K562 (cell line): ENCODE results near the gene AMMECR1. TPM values are rescaled to one million over a fixed set of nuclear protein-coding genes. Genes with fewer than 3 reads are reported as not detected.

Experiments
- ATAC-seq: fragments of 200-7000 bp; cut with Tn5 transposase; 3 replicates; pipeline ENCODE4 v1.9.1; 2020; ENCODE audit warnings: moderate library complexity
- BruUV-seq: library from RNA; stranded (reverse); fragments of 400-500 nt; replicated peaks from 2 replicates; lab custom pipeline; 2021; lab: Mats Ljungman, UMichigan
- CTCF ChIA-PET: fragments of 300-600 bp; formaldehyde crosslinking; extraction: SDS; loops from one replicate; lab custom pipeline; 2021; ENCODE audit warnings: low intra/inter-chr PET ratio; lab: Yijun Ruan, JAX
- POLR2A ChIA-PET: fragments of 300-600, 350-650 bp; sonication (Branson Sonifier 250); formaldehyde crosslinking; extraction: SDS; loops from one replicate; lab custom pipeline; 2021; ENCODE audit warnings: antibody characterized with exemption, inconsistent platforms; lab: Yijun Ruan, JAX
- DNase-seq, 4 experiments: peaks; one replicate each; pipeline versions ENCODE4 v3.0.0 to v3.0.0-alpha.2; 2011 to 2018; ENCODE audit warnings: low spot score in 3 of 4, mixed read lengths in 3 of 4; ENCODE audit errors: extremely low read depth in 1 of 4
- FAIRE-seq: peaks from 2 replicates; lab custom pipeline; 2011; peaks lifted over from hg19 to GRCh38; lab: Jason Lieb, UNC
- H2AFZ ChIP-seq: 2 replicates; pipeline ENCODE4 v1.6.0; 2011; ENCODE audit warnings: low read depth, low read length, control low read depth, inconsistent platforms
- H3K27ac ChIP-seq: fragments of 200-600 bp; 3 replicates; pipeline ENCODE4 v1.8.0; 2011; ENCODE audit warnings: low read depth, mild to moderate bottlenecking, control low read depth, inconsistent platforms, low read length, moderate library complexity, mixed read lengths; ENCODE audit errors: extremely low read depth
- H3K27me3 ChIP-seq, 2 experiments: fragments of 300-600 bp in 1 of 2; 2 replicates in 1 of 2; 3 replicates in 1 of 2; pipeline versions ENCODE4 v1.6.0 to v1.8.0; 2011; ENCODE audit warnings: inconsistent platforms in 2 of 2, low read length in 2 of 2, mild to moderate bottlenecking in 1 of 2, mixed read lengths in 1 of 2, moderate library complexity in 1 of 2; ENCODE audit not compliant: control insufficient read depth in 2 of 2, insufficient read depth in 2 of 2
- H3K36me3 ChIP-seq: fragments of 300-600 bp; 3 replicates; pipeline ENCODE4 v1.8.0; 2011; ENCODE audit warnings: mild to moderate bottlenecking, low read length, inconsistent platforms; ENCODE audit not compliant: control insufficient read depth, insufficient read depth
- H3K4me1 ChIP-seq, 2 experiments: fragments of 200-600 bp in 1 of 2; replicated peaks in 1 of 2; 2 replicates in 1 of 2; 3 replicates in 1 of 2; pipeline versions ENCODE4 v1.5.1 to v1.8.0; 2011; ENCODE audit warnings: inconsistent platforms in 2 of 2, low read length in 2 of 2, mild to moderate bottlenecking in 1 of 2, mixed read lengths in 1 of 2, moderate library complexity in 1 of 2; ENCODE audit not compliant: control insufficient read depth in 2 of 2, insufficient read depth in 2 of 2
- H3K4me2 ChIP-seq: 2 replicates; pipeline ENCODE4 v1.6.1; 2011; ENCODE audit warnings: low read length, control low read depth, inconsistent platforms, mixed read lengths; ENCODE audit not compliant: insufficient read depth
- H3K4me3 ChIP-seq: fragments of 200-600 bp; sonication (generic), shearing (Covaris generic); 2 replicates; pipeline ENCODE4 v1.5.1; 2016; ENCODE audit warnings: control low read depth, inconsistent platforms
- H3K79me2 ChIP-seq: fragments of 200-600 bp; 3 replicates; pipeline ENCODE4 v1.8.0; 2011; ENCODE audit warnings: low read length, inconsistent platforms; ENCODE audit not compliant: control insufficient read depth, insufficient read depth
- H3K9ac ChIP-seq, 2 experiments: 2 replicates each; pipeline versions ENCODE4 v1.6.0 to v1.6.1; 2011; ENCODE audit warnings: low read depth in 2 of 2, low read length in 2 of 2, control low read depth in 1 of 2, inconsistent platforms in 1 of 2, mild to moderate bottlenecking in 1 of 2, mixed read lengths in 1 of 2; ENCODE audit not compliant: insufficient read depth in 1 of 2
- H3K9me1 ChIP-seq: one replicate; pipeline ENCODE4 v1.6.0; 2011; ENCODE audit warnings: inconsistent platforms, mild to moderate bottlenecking, low read length, moderate library complexity; ENCODE audit not compliant: control insufficient read depth, insufficient read depth
- H3K9me3 ChIP-seq: replicated peaks from 2 replicates; pipeline ENCODE4 v1.5.1; 2011; ENCODE audit warnings: low read depth, low read length, inconsistent platforms; ENCODE audit not compliant: control insufficient read depth, insufficient read depth
- H4K20me1 ChIP-seq: replicated peaks from 2 replicates; pipeline ENCODE4 v1.6.1; 2011; ENCODE audit warnings: low read length, inconsistent platforms, mixed read lengths; ENCODE audit not compliant: control insufficient read depth, insufficient read depth
- ELF4 ChIP-seq: fragments of 450-650 bp; formaldehyde crosslinking; IDR thresholded peaks from 2 replicates; pipeline ENCODE4 v1.4.0; 2022; ENCODE audit warnings: missing genetic modification characterization
- GABPB1 ChIP-seq: sonication (generic); formaldehyde crosslinking; IDR thresholded peaks from 2 replicates; pipeline ENCODE4 v1.8.0; 2022; ENCODE audit warnings: mild to moderate bottlenecking, missing genetic modification reagents
- HDAC6 ChIP-seq: IDR thresholded peaks from 2 replicates; pipeline ENCODE4 v1.6.1; 2012; ENCODE audit warnings: low read depth, mild to moderate bottlenecking, control low read depth, inconsistent platforms, low read length, moderate library complexity
- MTF1 ChIP-seq: fragments of 250-450 bp; sonication (Bioruptor Pico); IDR thresholded peaks from 2 replicates; pipeline ENCODE4 v1.9.0; 2021; ENCODE audit warnings: moderate library complexity, mild to moderate bottlenecking, inconsistent platforms, borderline replicate concordance
- POLR3A ChIP-seq: IDR thresholded peaks from 2 replicates; pipeline ENCODE4 v1.6.1; 2011; ENCODE audit warnings: borderline replicate concordance, mild to moderate bottlenecking, moderate library complexity; ENCODE audit not compliant: insufficient read length, insufficient read depth; ENCODE audit errors: extremely low read depth
- TEAD4 ChIP-seq, 2 experiments: sonication (generic) in 1 of 2; formaldehyde crosslinking in 1 of 2; IDR thresholded peaks; 2 replicates each; pipeline versions ENCODE4 v1.6.1 to v1.8.0; 2012 to 2022; ENCODE audit warnings: borderline replicate concordance in 1 of 2, inconsistent platforms in 1 of 2, low read length in 1 of 2, mild to moderate bottlenecking in 1 of 2, missing genetic modification reagents in 1 of 2
- WGBS: fragments of 100-300 bp; shearing (Covaris generic); methylation state at CpG from one replicate; pipeline ENCODE4 v1.1.6; 2016; ENCODE audit warnings: low coverage, mixed read lengths; ENCODE audit not compliant: insufficient coverage; ENCODE audit errors: missing lambda C conversion rate; 5-methylcytosine and 5-hydroxymethylcytosine counted together
- in situ Hi-C: fragments of 300-500 bp; cut with MboI; formaldehyde crosslinking; loops from 4 replicates; pipeline ENCODE4 v1.15.0; 2018; ENCODE audit warnings: inconsistent platforms, mixed read lengths
- intact Hi-C: fragments of 100-400 bp; cut with micrococcal nuclease; formaldehyde crosslinking; loops from 2 replicates; pipeline ENCODE4 v1.14.2; 2022
- polyA plus RNA-seq, 8 experiments: library from polyadenylated mRNA; depleted of rRNA in 4 of 8; stranded (reverse) in 5 of 8; unstranded in 3 of 8; fragments of >200 nt; fragmentation: Nextera tagmentation in 2 of 8; fragmentation: Illumina TruSeq in 1 of 8; extraction: Ambion mirVana in 2 of 8; extraction: Trizol in 1 of 8; gene quantifications; 2 replicates each; pipeline versions ENCODE4 v1.2.1 to v1.2.3, GENCODE V29; 2011 to 2014; ENCODE audit warnings: inconsistent platforms in 1 of 8, missing spikeins in 1 of 8
- total RNA-seq, 7 experiments: library from RNA; depleted of rRNA in 6 of 7; stranded (reverse); fragments of >200 nt in 6 of 7; fragmentation: Illumina TruSeq in 2 of 7; extraction: Trizol in 2 of 7; gene quantifications; 2 replicates each; pipeline versions ENCODE4 v1.2.1 to v1.2.3, GENCODE V29; 2011 to 2021; ENCODE audit warnings: low replicate concordance in 1 of 7
- TF ChIP-seq, protein P1 (sequence below), 2 experiments: fragments of 450-650 bp in 1 of 2; IDR thresholded peaks; 2 replicates each; pipeline ENCODE4 v1.6.1; 2011 to 2017; ENCODE audit warnings: low read depth in 2 of 2, antibody characterized with exemption in 1 of 2, borderline replicate concordance in 1 of 2, low read length in 1 of 2, mild to moderate bottlenecking in 1 of 2, mixed read lengths in 1 of 2; ENCODE audit not compliant: control insufficient read depth in 1 of 2
- TF ChIP-seq, protein P2 (sequence below): fragments of 250-450 bp; sonication (Bioruptor Pico); IDR thresholded peaks from 2 replicates; pipeline ENCODE4 v1.8.0; 2022; ENCODE audit warnings: moderate library complexity, mild to moderate bottlenecking, inconsistent platforms
- TF ChIP-seq, protein P3 (sequence below): fragments of 450-650 bp; IDR thresholded peaks from 2 replicates; pipeline ENCODE4 v1.6.1; 2018; ENCODE audit warnings: mild to moderate bottlenecking, low read depth; ENCODE audit not compliant: partially characterized antibody
- TF ChIP-seq, protein P4 (sequence below): fragments of 450-650 bp; conservative IDR thresholded peaks from 2 replicates; pipeline ENCODE4 v1.6.1; 2016; ENCODE audit warnings: missing genetic modification characterization, low read depth, mild to moderate bottlenecking, control low read depth, missing compliant biosample characterization

AMMECR1 gene
- total and polyA plus RNA-seq, 9 of the 15 experiments (the other 6 are each of a cell fraction or from before 2014, with no cell fraction given), result 13.9 to 36.7 (median 23.6) TPM

DNA sequence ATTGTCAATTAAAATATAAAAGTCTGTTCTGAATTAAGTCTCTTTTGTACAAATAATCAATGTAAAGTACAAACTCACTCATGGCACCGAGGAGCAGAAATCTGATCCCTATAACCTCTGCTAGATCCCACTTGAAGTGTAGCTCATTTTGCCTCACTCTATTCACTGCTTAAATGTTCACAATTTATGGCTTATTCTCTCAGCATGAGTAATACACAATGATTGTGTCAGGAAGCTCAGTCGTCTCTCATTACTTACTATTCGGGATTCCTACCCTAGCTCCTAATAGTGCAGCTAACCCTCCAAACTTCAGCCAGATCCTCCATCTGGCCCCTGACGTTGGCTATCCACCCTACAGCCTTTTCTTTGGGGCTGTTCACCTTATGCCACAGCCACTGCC is 4.7 kb upstream of the AMMECR1 start (continued):
- TF ChIP-seq POLR3A (no peak), ELF4 (no peak), GABPB1 (CRISPR knock-in tag) (no peak), MTF1 (no peak)
- TF ChIP-seq, protein P1, sequence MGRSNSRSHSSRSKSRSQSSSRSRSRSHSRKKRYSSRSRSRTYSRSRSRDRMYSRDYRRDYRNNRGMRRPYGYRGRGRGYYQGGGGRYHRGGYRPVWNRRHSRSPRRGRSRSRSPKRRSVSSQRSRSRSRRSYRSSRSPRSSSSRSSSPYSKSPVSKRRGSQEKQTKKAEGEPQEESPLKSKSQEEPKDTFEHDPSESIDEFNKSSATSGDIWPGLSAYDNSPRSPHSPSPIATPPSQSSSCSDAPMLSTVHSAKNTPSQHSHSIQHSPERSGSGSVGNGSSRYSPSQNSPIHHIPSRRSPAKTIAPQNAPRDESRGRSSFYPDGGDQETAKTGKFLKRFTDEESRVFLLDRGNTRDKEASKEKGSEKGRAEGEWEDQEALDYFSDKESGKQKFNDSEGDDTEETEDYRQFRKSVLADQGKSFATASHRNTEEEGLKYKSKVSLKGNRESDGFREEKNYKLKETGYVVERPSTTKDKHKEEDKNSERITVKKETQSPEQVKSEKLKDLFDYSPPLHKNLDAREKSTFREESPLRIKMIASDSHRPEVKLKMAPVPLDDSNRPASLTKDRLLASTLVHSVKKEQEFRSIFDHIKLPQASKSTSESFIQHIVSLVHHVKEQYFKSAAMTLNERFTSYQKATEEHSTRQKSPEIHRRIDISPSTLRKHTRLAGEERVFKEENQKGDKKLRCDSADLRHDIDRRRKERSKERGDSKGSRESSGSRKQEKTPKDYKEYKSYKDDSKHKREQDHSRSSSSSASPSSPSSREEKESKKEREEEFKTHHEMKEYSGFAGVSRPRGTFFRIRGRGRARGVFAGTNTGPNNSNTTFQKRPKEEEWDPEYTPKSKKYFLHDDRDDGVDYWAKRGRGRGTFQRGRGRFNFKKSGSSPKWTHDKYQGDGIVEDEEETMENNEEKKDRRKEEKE (IDR thresholded peaks at IDR 0.05; ENCODE audit: borderline replicate concordance in 1 of 2, control insufficient read depth in 1 of 2, low read depth in 2 of 2, low read length in 1 of 2), result no peak
- TF ChIP-seq, protein P2, sequence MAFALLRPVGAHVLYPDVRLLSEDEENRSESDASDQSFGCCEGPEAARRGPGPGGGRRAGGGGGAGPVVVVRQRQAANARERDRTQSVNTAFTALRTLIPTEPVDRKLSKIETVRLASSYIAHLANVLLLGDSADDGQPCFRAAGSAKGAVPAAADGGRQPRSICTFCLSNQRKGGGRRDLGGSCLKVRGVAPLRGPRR, result no peak
- TF ChIP-seq, all 486 proteins: peak for 0

DNA sequence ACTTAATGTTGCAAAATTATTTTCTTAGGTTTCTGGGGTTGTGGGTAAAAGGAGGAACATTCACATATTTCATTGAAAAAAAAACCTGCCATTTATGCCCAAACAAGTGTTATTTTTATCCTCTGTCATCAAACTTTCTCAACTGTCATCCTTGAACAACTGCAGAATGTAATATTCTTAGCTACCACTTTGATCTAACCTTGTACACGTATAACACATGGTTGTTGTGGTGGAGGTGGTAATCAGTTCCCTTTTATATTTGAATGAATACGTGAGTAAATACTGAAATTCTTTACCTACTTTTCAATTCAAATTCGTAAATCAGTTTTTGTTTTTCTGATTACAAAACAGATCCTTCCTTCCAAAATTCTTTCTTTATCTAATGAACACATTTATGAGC is 3.8 kb upstream of the AMMECR1 start:
- BruUV-seq, result no TSS peak
- in situ Hi-C loops, result loop anchor here (10.0 kb wide), 1 partner anchor 83 kb away; no protein-coding TSS in a partner anchor
- no peaks in the 10 kb centered on the region for H3K9me1 ChIP-seq
- WGBS, result 22% methylated on average over 3 of the region's 3 CpGs
- ATAC-seq, result no peak
- no peak overlapping the region for H3K4me3 ChIP-seq
- H3K27ac ChIP-seq, result no peak overlapping the region
- peaks cover 18% of the 10 kb centered on the region for H3K79me2 ChIP-seq
- peaks cover 3 to 23% of the 10 kb centered on the region in 2 experiments; a peak in 2 of 5 replicates for H3K4me1 ChIP-seq
- no peak overlapping the region for H3K4me2 ChIP-seq
- intact Hi-C loops, result loop anchor here (2.0 kb wide), 1 partner anchor 87 kb away; no protein-coding TSS in a partner anchor
- peak overlapping the region; percentile 75 for H2AFZ ChIP-seq
- no peaks in the 10 kb centered on the region for H4K20me1 ChIP-seq
- ChIA-PET CTCF (no interaction called here), POLR2A (interaction anchor here (0.5 to 1.1 kb wide), 3 partner anchors 8 to 81 kb away, joined by 3 read pairs; no protein-coding TSS in a partner anchor)
- no peak for DNase-seq
- FAIRE-seq, result no peak
- no peak overlapping the region for H3K9ac ChIP-seq
- no peaks in the 10 kb centered on the region for H3K9me3 ChIP-seq
- H3K27me3 ChIP-seq, result no peaks in the 10 kb centered on the region
- no peaks in the 10 kb centered on the region for H3K36me3 ChIP-seq
- TF ChIP-seq, protein P3, sequence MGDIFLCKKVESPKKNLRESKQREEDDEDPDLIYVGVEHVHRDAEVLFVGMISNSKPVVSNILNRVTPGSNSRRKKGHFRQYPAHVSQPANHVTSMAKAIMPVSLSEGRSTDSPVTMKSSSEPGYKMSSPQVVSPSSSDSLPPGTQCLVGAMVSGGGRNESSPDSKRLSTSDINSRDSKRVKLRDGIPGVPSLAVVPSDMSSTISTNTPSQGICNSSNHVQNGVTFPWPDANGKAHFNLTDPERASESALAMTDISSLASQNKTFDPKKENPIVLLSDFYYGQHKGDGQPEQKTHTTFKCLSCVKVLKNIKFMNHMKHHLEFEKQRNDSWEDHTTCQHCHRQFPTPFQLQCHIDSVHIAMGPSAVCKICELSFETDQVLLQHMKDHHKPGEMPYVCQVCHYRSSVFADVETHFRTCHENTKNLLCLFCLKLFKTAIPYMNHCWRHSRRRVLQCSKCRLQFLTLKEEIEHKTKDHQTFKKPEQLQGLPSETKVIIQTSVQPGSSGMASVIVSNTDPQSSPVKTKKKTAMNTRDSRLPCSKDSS, result no peak
- no peak for TF ChIP-seq HDAC6
- TF ChIP-seq, protein P4, sequence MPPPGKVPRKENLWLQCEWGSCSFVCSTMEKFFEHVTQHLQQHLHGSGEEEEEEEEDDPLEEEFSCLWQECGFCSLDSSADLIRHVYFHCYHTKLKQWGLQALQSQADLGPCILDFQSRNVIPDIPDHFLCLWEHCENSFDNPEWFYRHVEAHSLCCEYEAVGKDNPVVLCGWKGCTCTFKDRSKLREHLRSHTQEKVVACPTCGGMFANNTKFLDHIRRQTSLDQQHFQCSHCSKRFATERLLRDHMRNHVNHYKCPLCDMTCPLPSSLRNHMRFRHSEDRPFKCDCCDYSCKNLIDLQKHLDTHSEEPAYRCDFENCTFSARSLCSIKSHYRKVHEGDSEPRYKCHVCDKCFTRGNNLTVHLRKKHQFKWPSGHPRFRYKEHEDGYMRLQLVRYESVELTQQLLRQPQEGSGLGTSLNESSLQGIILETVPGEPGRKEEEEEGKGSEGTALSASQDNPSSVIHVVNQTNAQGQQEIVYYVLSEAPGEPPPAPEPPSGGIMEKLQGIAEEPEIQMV, result no peak
- TF ChIP-seq TEAD4 (IDR thresholded peaks at IDR 0.05; ENCODE audit: low read length), result no peak
- TF ChIP-seq TEAD4 (CRISPR knock-in tag; IDR thresholded peaks at IDR 0.05; ENCODE audit: borderline replicate concordance), result no peak
